SK-N-SH (cell line): Measurements from ENCODE around the gene ITGAL. TPM values are rescaled to one million over a fixed set of nuclear protein-coding genes. Genes with fewer than 3 reads are reported as not detected.
"Not testable (repeated sequence)": the region's sequence is repeated elsewhere in the genome, so short reads cannot be mapped to it uniquely, and the experiment has no call there.

Experiments used
- CTCF ChIA-PET: fragments of 300-600, 350-600 bp; formaldehyde crosslinking; extraction: SDS; loops from one replicate; lab custom pipeline; 2021; lab: Yijun Ruan, JAX
- POLR2A ChIA-PET: fragments of 350-600 bp; sonication (Branson Sonifier 250); formaldehyde crosslinking; extraction: SDS; loops from one replicate; lab custom pipeline; 2020; ENCODE audit warnings: antibody characterized with exemption, inconsistent platforms; lab: Yijun Ruan, JAX
- DNase-seq: peaks from one replicate; pipeline ENCODE4 v3.0.0; 2012
- H2AFZ ChIP-seq: fragments of 200-600 bp; sonication (generic); 2 replicates; pipeline ENCODE4 v1.8.1; 2016; ENCODE audit warnings: antibody characterized with exemption, mild to moderate bottlenecking, low read depth
- H3F3A ChIP-seq: fragments of 200-600 bp; sonication (generic); replicated peaks from 2 replicates; pipeline ENCODE3; 2016; ENCODE audit warnings: antibody characterized with exemption, mild to moderate bottlenecking; ENCODE audit not compliant: insufficient read depth
- H3K27ac ChIP-seq, 2 experiments: fragments of 200-500 bp in 1 of 2; fragments of 200-600 bp in 1 of 2; sonication (Bioruptor generic) in 1 of 2; sonication (generic), shearing (Covaris generic) in 1 of 2; 2 replicates each; pipeline versions ENCODE4 v1.5.1 to v1.6.1; 2014 to 2016; ENCODE audit warnings: low read depth in 2 of 2, inconsistent platforms in 1 of 2, low read length in 1 of 2, mild to moderate bottlenecking in 1 of 2, mixed read lengths in 1 of 2
- H3K27me3 ChIP-seq: fragments of 200-600 bp; sonication (generic), shearing (Covaris generic); 2 replicates; pipeline ENCODE4 v1.6.1; 2016; ENCODE audit warnings: mixed run types; ENCODE audit not compliant: insufficient read depth
- H3K36me3 ChIP-seq, 2 experiments: fragments of 200-500 bp in 1 of 2; fragments of 200-600 bp in 1 of 2; sonication (Bioruptor generic) in 1 of 2; sonication (generic) in 1 of 2; replicated peaks in 1 of 2; 2 replicates each; pipeline versions ENCODE3 to v1.5.1; 2014 to 2016; ENCODE audit warnings: low read length in 1 of 2, mild to moderate bottlenecking in 1 of 2; ENCODE audit not compliant: insufficient read depth in 2 of 2, control insufficient read depth in 1 of 2
- H3K4me1 ChIP-seq, 2 experiments: fragments of 200-500 bp in 1 of 2; fragments of 200-600 bp in 1 of 2; sonication (Bioruptor generic) in 1 of 2; sonication (generic), shearing (Covaris generic) in 1 of 2; 2 replicates each; pipeline versions ENCODE4 v1.5.1 to v1.6.1; 2014 to 2016; ENCODE audit warnings: low read depth in 1 of 2, low read length in 1 of 2, mixed run types in 1 of 2; ENCODE audit not compliant: insufficient read depth in 2 of 2, control insufficient read depth in 1 of 2
- H3K4me2 ChIP-seq: fragments of 200-600 bp; sonication (generic), shearing (Covaris generic); 2 replicates; pipeline ENCODE4 v1.6.1; 2017; ENCODE audit warnings: mixed run types
- H3K4me3 ChIP-seq, 2 experiments: fragments of 200-500 bp in 1 of 2; fragments of 200-600 bp in 1 of 2; sonication (Bioruptor generic) in 1 of 2; sonication (generic), shearing (Covaris generic) in 1 of 2; 2 replicates each; pipeline versions ENCODE4 v1.5.1 to v1.8.1; 2014 to 2016; ENCODE audit warnings: low read depth in 2 of 2, inconsistent platforms in 1 of 2, low read length in 1 of 2, mild to moderate bottlenecking in 1 of 2, mixed read lengths in 1 of 2, moderate library complexity in 1 of 2
- H3K79me2 ChIP-seq: fragments of 200-600 bp; sonication (generic); 2 replicates; pipeline ENCODE4 v1.8.1; 2017; ENCODE audit warnings: mild to moderate bottlenecking; ENCODE audit not compliant: insufficient read depth
- H3K9ac ChIP-seq: fragments of 200-600 bp; sonication (generic); 2 replicates; pipeline ENCODE4 v1.6.1; 2017; ENCODE audit warnings: mixed run types
- H3K9me2 ChIP-seq: fragments of 200-600 bp; sonication (generic); 2 replicates; pipeline ENCODE4 v1.6.1; 2017; ENCODE audit warnings: mixed run types
- H3K9me3 ChIP-seq: fragments of 200-600 bp; sonication (generic); 2 replicates; pipeline ENCODE4 v1.6.1; 2017; ENCODE audit warnings: mixed run types, mild to moderate bottlenecking, moderate library complexity
- H4K20me1 ChIP-seq: fragments of 200-600 bp; sonication (generic); 2 replicates; pipeline ENCODE4 v1.6.1; 2017; ENCODE audit warnings: mild to moderate bottlenecking, mixed run types; ENCODE audit not compliant: insufficient read depth
- GABPA ChIP-seq: IDR thresholded peaks from 2 replicates; pipeline ENCODE4 v1.4.0; 2012; ENCODE audit warnings: low read depth, mild to moderate bottlenecking
- GATA2 ChIP-seq: sonication (generic); formaldehyde crosslinking; IDR thresholded peaks from 2 replicates; pipeline ENCODE4 v1.5.0; 2020; ENCODE audit warnings: mild to moderate bottlenecking, missing genetic modification reagents
- RAD21 ChIP-seq: IDR thresholded peaks from 2 replicates; pipeline ENCODE4 v1.6.1; 2012; ENCODE audit warnings: mild to moderate bottlenecking, low read length
- RCOR1 ChIP-seq: fragments of 150-350 bp; IDR thresholded peaks from 2 replicates; pipeline ENCODE4 v1.6.1; 2017; ENCODE audit warnings: antibody characterized with exemption, low read length
- REST ChIP-seq: IDR thresholded peaks from 2 replicates; pipeline ENCODE4 v1.6.1; 2012; ENCODE audit warnings: mild to moderate bottlenecking, low read depth, low read length, moderate library complexity
- RXRA ChIP-seq: IDR thresholded peaks from 2 replicates; pipeline ENCODE4 v1.4.0; 2012; ENCODE audit warnings: low read depth, mild to moderate bottlenecking, borderline replicate concordance
- SIN3A ChIP-seq: IDR thresholded peaks from 2 replicates; pipeline ENCODE4 v1.6.1; 2012; ENCODE audit warnings: low read depth, mild to moderate bottlenecking, low read length, moderate library complexity, borderline replicate concordance
- SMC3 ChIP-seq: IDR thresholded peaks from 2 replicates; pipeline ENCODE4 v1.6.1; 2012; ENCODE audit warnings: low read depth, low read length, improper control_type of control experiment
- WGBS: methylation state at CpG from one replicate; pipeline ENCODE4 v1.1.6; 2017; ENCODE audit warnings: low lambda C conversion rate; 5-methylcytosine and 5-hydroxymethylcytosine counted together
- polyA plus RNA-seq, 3 experiments: library from polyadenylated mRNA; depleted of rRNA; stranded (reverse); fragments of >200 nt; gene quantifications; 2 replicates each; pipeline ENCODE4 v1.2.3, GENCODE V29; 2012
- TF ChIP-seq, protein P1 (sequence below): IDR thresholded peaks from 2 replicates; pipeline ENCODE4 v1.4.0; 2012; ENCODE audit warnings: low read depth, borderline replicate concordance

Gene ITGAL
- polyA plus RNA-seq, 1 of the 3 experiments (the other 2 are of a cell fraction), result 0.12 TPM

DNA sequence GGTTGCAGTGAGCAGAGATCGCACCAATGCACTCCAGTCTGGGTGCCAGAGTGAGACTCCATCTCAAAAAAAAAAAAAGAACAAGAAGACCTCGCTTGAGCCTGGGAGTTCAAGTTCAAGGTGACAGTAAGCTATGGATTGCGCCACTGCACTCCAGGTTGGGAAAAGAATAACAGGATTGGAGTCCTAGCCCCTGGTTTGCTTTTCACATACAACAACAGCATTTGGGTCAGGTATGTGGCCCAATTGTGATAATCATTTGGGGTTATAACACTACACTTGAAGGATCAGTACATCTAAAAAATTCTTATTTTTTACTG lies 23.5 kb upstream of the ITGAL start:
- no peak for DNase-seq
- H3K36me3 ChIP-seq, result peaks cover 1 to 7% of the 10 kb centered on the region in 2 experiments
- H3K27me3 ChIP-seq, result no peaks in the 10 kb centered on the region
- no peak overlapping the region for H3K27ac ChIP-seq
- no peak for TF ChIP-seq RCOR1
- H3K4me1 ChIP-seq, result peaks cover 5 to 20% of the 10 kb centered on the region in 2 experiments; a peak in 3 of 4 replicates
- 79% methylated on average over 3 of the region's 3 CpGs for WGBS
- H2AFZ ChIP-seq, result no peak overlapping the region
- no peaks in the 10 kb centered on the region for H3K9me2 ChIP-seq
- peaks cover 15% of the 10 kb centered on the region for H3K79me2 ChIP-seq
- peaks cover 5% of the 10 kb centered on the region for H3F3A ChIP-seq
- H3K9ac ChIP-seq, result no peak overlapping the region
- ChIA-PET CTCF (interaction anchor here (0.7 to 3.7 kb wide), 32 partner anchors 10 to 240 kb away, joined by 3 to 19 read pairs (median 5); partner anchors contain the start of genes DCTPP1, ZNF689 and ZNF747), POLR2A (interaction anchor here (0.7 kb wide), 1 partner anchor 80 kb away, joined by 3 read pairs; no protein-coding TSS in a partner anchor)
- H4K20me1 ChIP-seq, result no peaks in the 10 kb centered on the region
- H3K9me3 ChIP-seq, result no peaks in the 10 kb centered on the region
- no peak overlapping the region for H3K4me3 ChIP-seq
- H3K4me2 ChIP-seq, result no peak overlapping the region

DNA sequence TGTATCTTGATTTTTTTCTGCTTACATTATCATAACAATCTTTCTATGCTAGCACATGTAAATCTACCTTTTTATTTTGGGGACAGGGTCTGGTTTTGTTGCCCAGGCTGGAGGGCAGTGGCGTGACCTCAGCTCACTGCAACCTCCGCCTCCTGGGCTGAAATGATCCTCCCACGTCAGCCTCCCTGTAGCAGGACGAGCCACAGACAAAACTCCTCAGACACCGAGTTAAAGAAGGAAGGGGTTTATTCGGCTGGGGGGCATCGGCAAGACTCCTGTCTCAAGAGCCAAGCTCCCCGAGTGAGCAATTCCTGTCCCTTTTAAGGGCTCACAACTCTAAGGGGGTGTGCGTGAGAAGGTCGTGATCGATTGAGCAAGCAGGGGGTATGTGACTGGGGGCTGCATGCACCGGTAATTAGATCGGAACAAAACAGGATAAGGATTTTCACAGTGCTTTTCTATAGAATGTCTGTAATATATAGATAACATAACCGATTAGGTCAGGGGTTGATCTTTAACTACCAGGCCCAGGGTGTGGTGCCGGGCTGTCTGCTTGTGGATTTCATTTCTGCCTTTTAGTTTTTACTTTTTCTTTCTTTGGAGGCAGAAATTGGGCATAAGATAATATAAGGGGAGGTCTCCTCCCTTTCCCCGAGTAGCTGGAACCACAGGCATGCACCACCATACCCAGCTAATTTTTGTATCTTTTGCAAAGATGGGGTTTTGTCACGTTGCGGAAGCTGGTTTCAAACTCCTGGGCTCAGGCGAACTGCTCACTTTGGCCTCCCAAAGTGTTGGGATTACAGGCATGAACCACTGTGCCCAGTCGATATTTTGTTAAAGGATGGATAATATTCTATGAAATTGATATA lies 19.6 kb upstream of the ITGAL start:
- peak; percentile 79 for TF ChIP-seq GATA2
- H3K36me3 ChIP-seq, H3K27ac ChIP-seq, DNase-seq, H2AFZ ChIP-seq, POLR2A ChIA-PET, H3K79me2 ChIP-seq, H3K4me3 ChIP-seq, H4K20me1 ChIP-seq, H3K4me2 ChIP-seq, H3F3A ChIP-seq, H3K9me2 ChIP-seq, H3K9ac ChIP-seq, H3K9me3 ChIP-seq, H3K27me3 ChIP-seq, H3K4me1 ChIP-seq: not testable (repeated sequence)
- CTCF ChIA-PET, result interaction anchor here (1.1 to 1.5 kb wide), 2 partner anchors 65 to 82 kb away, joined by 3 to 4 read pairs; no protein-coding TSS in a partner anchor
- WGBS, result 54% methylated on average over 20 of the region's 20 CpGs

- H3K9me2 ChIP-seq, result no peaks in the 10 kb centered on the region
- H3K4me1 ChIP-seq, result peaks cover 0 to 4% of the 10 kb centered on the region in 2 experiments; a peak in 2 of 4 replicates
- TF ChIP-seq RXRA (no peak), REST (no peak), RAD21 (no peak), SIN3A (no peak), GABPA (no peak), SMC3 (no peak)
- TF ChIP-seq, protein P1, sequence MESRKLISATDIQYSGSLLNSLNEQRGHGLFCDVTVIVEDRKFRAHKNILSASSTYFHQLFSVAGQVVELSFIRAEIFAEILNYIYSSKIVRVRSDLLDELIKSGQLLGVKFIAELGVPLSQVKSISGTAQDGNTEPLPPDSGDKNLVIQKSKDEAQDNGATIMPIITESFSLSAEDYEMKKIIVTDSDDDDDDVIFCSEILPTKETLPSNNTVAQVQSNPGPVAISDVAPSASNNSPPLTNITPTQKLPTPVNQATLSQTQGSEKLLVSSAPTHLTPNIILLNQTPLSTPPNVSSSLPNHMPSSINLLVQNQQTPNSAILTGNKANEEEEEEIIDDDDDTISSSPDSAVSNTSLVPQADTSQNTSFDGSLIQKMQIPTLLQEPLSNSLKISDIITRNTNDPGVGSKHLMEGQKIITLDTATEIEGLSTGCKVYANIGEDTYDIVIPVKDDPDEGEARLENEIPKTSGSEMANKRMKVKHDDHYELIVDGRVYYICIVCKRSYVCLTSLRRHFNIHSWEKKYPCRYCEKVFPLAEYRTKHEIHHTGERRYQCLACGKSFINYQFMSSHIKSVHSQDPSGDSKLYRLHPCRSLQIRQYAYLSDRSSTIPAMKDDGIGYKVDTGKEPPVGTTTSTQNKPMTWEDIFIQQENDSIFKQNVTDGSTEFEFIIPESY, result no peak
- TF ChIP-seq, all 33 proteins: peak for 0
- no peak overlapping the region for H3K4me3 ChIP-seq
- H3K36me3 ChIP-seq, result no peaks in the 10 kb centered on the region
- no peak overlapping the region for H3K27ac ChIP-seq
- no peaks in the 10 kb centered on the region for H3K9me3 ChIP-seq
- CTCF ChIA-PET, result no interaction called here
- no peaks in the 10 kb centered on the region for H3K27me3 ChIP-seq
- no peaks in the 10 kb centered on the region for H3K79me2 ChIP-seq
- WGBS, result 70% methylated on average over 1 of the region's 1 CpG
- POLR2A ChIA-PET, result interaction anchor here (1.7 kb wide), 1 partner anchor 69 kb away, joined by 5 read pairs; no protein-coding TSS in a partner anchor
- H3K4me2 ChIP-seq, result no peak overlapping the region
- H2AFZ ChIP-seq, result no peak overlapping the region
- no peaks in the 10 kb centered on the region for H4K20me1 ChIP-seq
- no peaks in the 10 kb centered on the region for H3F3A ChIP-seq
- H3K9ac ChIP-seq, result no peak overlapping the region
- DNase-seq, result no peak
Observed at GRCh38 chr16:30456302-30456701, 16.2 kb upstream of the ITGAL start.
